HTERT RPE-1 (cell line): Measurements from ENCODE around the gene CAMTA1.

ENCODE experiments used
- in situ Hi-C: fragments of 300-500 bp; cut with MboI; formaldehyde crosslinking; loops from 4 replicates; pipeline ENCODE4 v1.14.3; 2020; ENCODE audit warnings: low sequenced_read_pairs

CAMTA1 gene

GRCh38 chr1:7648761-7649384 lies 863.6 kb downstream of the CAMTA1 start:
- in situ Hi-C loops, result no loop called here

- in situ Hi-C loops, result no loop called here
Measured at GRCh38 chr1:7650801-7651200, 865.5 kb downstream of the CAMTA1 start.

DNA sequence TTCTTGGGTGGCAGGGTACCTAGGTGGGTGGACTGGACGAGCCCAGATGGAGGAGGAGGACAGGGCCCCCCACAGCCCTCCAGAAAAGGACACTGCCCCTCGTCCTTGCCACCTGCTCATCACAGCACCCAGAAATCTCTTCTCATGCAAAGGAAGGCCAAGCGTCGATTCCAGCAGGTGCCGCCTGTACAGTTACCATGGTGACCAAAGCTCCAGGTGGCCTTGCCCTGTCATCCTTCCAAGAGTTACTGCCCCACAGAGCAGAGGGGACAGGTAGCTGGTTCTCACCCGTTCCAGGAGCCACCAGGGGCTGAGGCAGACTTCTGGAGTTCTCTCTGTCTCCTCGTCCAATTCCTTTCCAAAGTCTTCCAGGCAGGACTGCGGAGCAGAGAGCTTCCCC lies 865.9 kb downstream of the CAMTA1 start:
- in situ Hi-C loops, result no loop called here

- in situ Hi-C loops, result no loop called here
Measured at GRCh38 chr1:7652061-7652460, 866.8 kb downstream of the CAMTA1 start.

DNA sequence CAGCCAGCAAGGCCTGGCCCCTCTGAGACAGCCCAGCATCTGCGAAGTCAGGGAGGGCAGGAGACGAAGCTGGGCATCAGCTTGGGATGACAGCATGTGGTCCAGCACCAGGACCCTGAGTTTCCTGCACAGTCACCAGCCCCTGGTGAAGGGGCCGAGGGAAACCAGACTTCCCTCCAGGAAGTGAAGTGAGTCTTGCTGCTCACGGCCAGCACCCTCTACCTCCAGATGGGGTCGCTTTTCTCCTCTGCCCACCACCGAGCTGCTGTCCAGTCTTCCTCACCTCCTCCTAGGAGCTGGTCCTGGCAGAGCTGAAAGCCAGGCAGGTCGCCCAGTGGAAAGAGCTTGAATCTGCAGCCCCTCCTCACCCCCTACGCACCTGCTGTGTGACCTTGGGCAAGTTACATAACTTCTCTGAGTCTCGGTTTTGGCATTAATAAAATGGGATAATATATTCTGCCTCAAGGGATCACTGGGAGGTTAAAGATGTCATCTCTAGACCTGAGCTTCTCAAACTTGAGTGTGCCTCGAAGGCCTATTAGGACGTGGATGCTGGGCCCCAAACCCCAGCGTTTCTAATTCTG lies 867.4 kb downstream of the CAMTA1 start:
- in situ Hi-C loops, result no loop called here

DNA sequence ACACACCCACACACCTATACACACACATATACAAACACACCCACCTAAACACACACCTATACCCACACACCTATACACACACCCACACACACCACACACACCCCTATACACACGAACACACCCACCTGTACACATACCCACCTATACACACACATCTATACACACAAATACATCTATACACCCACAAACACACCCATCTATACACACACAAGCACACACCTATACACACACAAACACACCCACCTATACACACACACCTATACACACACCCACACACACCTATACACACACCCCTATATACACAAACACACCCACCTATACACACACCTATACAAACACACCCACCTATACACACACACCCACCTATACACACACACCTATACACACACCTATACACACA lies 869.5 kb downstream of the CAMTA1 start:
- in situ Hi-C loops, result no loop called here

DNA sequence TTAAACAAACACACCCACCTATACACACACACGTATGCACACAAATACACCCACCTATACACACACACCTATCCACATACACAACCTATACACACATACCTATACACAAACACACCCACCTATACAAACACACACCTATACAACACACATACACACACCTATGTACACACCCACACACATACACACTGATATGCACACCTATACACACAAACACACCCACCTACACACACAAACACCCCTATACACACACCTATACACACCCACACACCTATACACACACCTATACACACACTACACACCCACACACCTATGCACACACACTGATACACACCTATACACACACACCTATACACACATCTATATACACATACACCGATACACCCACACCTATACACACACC lies 870.1 kb downstream of the CAMTA1 start:
- in situ Hi-C loops, result no loop called here

GRCh38 chr1:7656557-7657215 lies 871.4 kb downstream of the CAMTA1 start:
- in situ Hi-C loops, result no loop called here

GRCh38 chr1:7657287-7658016 lies 872.2 kb downstream of the CAMTA1 start:
- in situ Hi-C loops, result no loop called here

- in situ Hi-C loops, result no loop called here
Measured at GRCh38 chr1:7658099-7658498, 872.8 kb downstream of the CAMTA1 start.

DNA sequence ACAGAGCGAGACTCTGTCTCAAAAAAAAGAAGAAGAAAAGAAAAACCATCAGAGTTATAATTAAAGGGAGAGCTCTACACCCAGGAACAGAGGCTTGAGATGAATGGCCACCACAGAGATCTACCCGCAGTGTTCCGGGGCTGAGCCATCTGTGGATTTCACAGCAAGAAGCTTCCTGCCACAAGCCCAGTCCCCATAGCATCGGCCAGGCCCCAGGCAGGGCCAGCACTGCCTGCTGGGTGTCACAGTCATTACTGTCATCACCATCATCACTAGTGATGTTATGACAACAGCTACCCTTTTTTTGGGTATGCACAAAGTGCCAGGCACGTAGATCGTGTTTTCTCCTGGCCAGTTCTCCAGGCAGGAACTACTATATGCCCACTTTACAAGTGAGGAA lies 874.3 kb downstream of the CAMTA1 start:
- in situ Hi-C loops, result no loop called here

DNA sequence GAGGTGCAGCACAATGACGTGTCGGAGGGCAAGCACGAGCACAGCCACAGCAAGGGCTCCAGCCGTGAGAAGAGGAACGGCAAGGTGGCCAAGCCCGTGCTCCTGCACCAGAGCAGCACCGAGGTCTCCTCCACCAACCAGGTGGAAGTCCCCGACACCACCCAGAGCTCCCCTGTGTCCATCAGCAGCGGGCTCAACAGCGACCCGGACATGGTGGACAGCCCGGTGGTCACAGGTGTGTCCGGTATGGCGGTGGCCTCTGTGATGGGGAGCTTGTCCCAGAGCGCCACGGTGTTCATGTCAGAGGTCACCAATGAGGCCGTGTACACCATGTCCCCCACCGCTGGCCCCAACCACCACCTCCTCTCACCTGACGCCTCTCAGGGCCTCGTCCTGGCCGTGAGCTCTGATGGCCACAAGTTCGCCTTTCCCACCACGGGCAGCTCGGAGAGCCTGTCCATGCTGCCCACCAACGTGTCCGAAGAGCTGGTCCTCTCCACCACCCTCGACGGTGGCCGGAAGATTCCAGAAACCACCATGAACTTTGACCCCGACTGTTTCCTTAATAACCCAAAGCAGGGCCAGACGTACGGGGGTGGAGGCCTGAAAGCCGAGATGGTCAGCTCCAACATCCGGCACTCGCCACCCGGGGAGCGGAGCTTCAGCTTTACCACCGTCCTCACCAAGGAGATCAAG lies 878.3 kb downstream of the CAMTA1 start:
- in situ Hi-C loops, result no loop called here

DNA sequence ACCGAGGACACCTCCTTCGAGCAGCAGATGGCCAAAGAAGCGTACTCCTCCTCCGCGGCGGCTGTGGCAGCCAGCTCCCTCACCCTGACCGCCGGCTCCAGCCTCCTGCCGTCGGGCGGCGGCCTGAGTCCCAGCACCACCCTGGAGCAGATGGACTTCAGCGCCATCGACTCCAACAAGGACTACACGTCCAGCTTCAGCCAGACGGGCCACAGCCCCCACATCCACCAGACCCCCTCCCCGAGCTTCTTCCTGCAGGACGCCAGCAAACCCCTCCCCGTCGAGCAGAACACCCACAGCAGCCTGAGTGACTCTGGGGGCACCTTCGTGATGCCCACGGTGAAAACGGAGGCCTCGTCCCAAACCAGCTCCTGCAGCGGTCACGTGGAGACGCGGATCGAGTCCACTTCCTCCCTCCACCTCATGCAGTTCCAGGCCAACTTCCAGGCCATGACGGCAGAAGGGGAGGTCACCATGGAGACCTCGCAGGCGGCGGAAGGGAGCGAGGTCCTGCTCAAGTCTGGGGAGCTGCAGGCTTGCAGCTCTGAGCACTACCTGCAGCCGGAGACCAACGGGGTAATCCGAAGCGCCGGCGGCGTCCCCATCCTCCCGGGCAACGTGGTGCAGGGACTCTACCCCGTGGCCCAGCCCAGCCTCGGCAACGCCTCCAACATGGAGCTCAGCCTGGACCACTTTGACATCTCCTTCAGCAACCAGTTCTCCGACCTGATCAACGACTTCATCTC lies 879.1 kb downstream of the CAMTA1 start:
- in situ Hi-C loops, result no loop called here

DNA sequence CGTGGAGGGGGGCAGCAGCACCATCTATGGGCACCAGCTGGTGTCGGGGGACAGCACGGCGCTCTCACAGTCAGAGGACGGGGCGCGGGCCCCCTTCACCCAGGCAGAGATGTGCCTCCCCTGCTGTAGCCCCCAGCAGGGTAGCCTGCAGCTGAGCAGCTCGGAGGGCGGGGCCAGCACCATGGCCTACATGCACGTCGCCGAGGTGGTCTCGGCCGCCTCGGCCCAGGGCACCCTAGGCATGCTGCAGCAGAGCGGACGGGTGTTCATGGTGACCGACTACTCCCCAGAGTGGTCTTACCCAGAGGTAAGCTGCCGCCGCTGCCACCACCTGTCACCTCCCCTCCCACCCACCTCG lies 879.6 kb downstream of the CAMTA1 start:
- in situ Hi-C loops, result no loop called here

DNA sequence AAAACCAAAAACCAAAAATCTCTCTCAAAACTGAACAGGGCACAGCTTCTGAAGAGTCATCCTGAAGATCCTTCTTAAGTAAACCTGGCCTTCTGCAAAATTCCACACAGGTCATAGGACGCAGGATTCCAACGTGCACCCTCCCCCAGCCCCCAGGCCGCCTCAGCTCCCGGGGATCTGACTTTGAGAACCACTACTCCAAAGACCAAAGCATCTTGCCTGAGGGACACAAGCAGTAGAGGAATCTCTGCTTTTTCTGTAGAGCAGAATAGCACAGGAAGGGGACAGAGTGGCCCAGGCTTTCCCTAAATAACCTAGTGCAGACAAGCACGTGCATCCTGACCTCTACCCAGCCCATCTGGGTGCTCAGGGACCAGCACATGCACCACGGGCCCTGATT lies 881.0 kb downstream of the CAMTA1 start:
- in situ Hi-C loops, result no loop called here

- in situ Hi-C loops, result no loop called here
Measured at GRCh38 chr1:7667159-7667558, 881.9 kb downstream of the CAMTA1 start.

DNA sequence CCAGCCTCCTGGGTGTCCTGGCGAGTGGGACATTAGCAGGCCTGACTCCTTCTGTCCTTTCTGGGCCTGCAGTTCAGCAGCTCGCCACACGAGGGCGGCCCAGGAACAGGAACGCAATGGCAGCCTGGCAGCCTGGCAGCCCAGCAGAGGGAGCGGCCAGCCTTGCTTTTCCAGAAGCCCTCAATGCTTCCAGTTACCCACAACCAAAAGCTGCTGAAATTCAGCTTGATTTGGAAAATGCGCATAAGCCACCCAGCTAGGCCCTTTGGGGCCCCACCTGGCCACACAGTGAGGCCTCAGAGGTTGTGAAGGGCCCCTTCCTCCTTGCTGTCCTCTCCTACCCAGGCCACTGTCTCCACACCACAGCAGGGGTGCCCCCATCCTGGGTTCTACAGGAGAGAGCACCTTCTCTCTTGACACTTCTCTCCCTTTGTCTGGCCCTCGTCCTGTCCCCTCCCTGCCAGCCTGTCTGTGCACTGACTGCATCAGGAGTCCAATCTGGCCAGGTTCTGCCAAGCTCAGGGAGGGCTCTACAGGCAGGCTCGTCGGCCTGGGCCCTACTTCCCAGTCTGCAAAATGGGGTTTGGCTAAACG lies 882.5 kb downstream of the CAMTA1 start:
- in situ Hi-C loops, result no loop called here

DNA sequence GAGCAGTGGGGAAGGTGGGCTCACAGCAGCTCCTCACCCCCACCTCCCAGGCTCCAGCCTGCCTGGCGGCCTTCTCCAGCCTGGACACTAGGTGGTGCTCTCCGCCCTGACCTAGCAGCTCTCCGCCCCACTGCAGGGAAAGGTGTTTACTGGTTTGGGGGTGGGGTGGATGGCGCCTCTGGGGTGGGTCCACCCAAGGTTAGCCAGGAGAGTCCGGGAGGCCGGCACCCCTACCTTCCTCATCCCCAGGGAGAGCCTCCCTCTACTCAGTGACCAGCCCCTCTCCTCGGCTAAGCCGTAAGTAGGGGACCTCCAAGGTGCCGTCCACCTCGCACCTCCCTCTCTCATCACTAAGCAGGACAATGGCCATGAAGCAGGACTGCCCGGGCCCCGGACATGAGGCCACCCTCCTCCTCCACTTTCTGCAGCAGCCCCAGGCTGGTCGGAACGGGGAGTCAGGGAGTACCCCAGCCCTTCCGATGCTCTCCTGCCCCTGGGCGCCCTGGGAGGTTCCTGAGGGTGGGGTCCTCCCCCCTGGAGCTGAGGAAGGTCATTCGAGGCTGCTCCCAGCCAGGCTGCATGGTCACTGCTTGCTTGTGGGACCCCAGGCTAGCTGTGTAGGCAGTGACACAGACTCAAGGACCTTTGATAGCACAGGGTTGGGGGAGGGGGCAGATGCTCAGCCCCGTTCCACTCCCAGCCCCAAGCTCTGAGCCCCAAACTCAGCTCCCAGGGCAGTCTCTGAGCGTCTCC lies 884.5 kb downstream of the CAMTA1 start:
- in situ Hi-C loops, result no loop called here

DNA sequence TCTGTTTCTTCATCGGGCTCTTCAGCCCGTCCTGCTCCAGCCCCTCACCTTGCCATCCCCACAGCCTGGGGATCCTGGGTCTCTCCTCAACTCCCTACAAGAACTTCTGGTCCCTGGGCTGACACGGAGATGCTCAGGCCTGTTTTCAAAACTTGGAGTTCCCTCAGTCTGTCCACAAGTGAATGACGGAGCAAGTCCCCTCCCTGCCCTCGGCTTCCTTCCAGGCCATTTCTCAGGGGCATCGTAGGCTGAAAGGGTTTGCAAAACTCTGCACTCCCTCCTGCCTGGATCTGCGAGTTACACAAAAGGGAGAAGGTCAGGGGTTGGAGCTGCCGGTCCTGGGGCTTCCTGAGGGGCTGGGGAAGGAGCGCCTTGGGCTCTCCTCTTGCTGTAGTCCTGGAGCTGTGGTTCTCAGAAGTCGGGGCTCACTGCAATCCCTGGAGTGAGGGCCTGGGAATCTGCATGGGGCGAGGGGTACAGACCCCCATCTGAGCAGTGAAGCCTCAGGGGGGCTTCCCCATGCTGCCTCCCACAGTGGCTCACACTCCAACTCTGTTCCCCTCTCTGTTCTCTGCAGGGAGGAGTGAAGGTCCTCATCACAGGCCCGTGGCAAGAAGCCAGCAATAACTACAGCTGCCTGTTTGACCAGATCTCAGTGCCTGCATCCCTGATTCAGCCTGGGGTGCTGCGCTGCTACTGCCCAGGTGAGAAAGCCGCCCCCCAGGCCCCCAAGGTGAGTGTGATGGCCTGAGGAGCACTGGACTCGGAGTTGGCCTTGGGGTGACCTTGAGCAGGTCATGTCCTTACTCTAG lies 885.3 kb downstream of the CAMTA1 start:
- in situ Hi-C loops, result no loop called here
